ENCODE measurements around the gene DCXR. TPM values are rescaled to one million over a fixed set of nuclear protein-coding genes. Genes with fewer than 3 reads are reported as not detected.
A peak's percentile ranks its signal among the peaks of the same experiment; 100 is the strongest.

The DCXR gene
- total RNA-seq, 1 experiment from 2014 or later, result 111 TPM

DNA sequence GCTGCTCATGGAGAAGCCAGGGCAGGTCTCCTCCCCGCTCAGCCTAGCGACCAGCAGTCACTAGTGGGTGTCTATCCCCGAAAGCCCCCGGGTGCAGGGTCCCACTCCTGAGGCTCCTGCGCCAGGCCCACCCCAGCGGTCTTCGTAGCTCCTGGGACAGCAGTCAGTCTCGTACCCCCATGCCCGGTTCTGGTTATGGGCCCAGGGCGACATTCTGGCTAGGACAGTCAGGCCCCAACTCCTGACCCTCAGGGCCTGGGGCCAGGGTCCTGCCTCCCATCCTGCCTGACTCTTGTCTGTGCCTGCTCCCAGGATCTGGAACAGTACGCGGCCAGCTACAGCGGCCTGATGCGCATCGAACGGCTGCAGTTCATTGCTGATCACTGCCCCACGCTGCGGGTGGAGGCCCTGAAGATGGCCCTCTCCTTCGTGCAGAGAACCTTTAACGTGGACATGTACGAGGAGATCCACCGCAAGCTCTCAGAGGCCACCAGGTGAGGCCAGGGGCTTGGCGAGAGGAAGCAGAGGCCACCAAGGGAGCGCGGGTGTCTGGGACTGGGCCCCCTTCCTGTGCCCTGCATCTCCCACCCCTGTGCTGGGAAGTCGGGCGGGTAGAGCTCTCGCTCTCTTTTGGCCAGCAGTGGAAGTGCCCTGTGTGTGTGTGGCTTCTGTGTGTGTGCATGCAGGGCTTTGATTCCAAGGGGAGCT is 16.2 kb upstream of the DCXR start:
- H3K9me3 Mint-ChIP-seq (ENCODE audit: unreplicated experiment), result no peaks in the 10 kb centered on the region
- H3K4me3 Mint-ChIP-seq (ENCODE audit: unreplicated experiment), result peak overlapping the region; percentile 75
- H3K4me1 Mint-ChIP-seq (ENCODE audit: insufficient read depth, unreplicated experiment), result no peaks in the 10 kb centered on the region
- H3K27me3 Mint-ChIP-seq (ENCODE audit: insufficient read depth, unreplicated experiment), result no peaks in the 10 kb centered on the region
- no peak for DNase-seq (ENCODE audit: unreplicated experiment)
- peaks cover 35% of the 10 kb centered on the region for H3K36me3 Mint-ChIP-seq (ENCODE audit: insufficient read depth, unreplicated experiment)
- ChIA-PET POLR2A (interaction anchor here (0.6 to 2.2 kb wide), 7 partner anchors 10 to 342 kb away, joined by 3 to 9 read pairs (median 4); partner anchors contain the start of genes DCXR and DUS1L), CTCF (interaction anchor here (0.5 to 1.2 kb wide), 3 partner anchors 19 to 151 kb away, joined by 3 read pairs; no protein-coding TSS in a partner anchor)
- H3K27ac Mint-ChIP-seq (ENCODE audit: low read depth, unreplicated experiment), result no peak overlapping the region
- intact Hi-C loops (cut with micrococcal nuclease), result no loop called here
- TF ChIP-seq, protein P1, sequence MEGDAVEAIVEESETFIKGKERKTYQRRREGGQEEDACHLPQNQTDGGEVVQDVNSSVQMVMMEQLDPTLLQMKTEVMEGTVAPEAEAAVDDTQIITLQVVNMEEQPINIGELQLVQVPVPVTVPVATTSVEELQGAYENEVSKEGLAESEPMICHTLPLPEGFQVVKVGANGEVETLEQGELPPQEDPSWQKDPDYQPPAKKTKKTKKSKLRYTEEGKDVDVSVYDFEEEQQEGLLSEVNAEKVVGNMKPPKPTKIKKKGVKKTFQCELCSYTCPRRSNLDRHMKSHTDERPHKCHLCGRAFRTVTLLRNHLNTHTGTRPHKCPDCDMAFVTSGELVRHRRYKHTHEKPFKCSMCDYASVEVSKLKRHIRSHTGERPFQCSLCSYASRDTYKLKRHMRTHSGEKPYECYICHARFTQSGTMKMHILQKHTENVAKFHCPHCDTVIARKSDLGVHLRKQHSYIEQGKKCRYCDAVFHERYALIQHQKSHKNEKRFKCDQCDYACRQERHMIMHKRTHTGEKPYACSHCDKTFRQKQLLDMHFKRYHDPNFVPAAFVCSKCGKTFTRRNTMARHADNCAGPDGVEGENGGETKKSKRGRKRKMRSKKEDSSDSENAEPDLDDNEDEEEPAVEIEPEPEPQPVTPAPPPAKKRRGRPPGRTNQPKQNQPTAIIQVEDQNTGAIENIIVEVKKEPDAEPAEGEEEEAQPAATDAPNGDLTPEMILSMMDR (IDR thresholded peaks at IDR 0.05; ENCODE audit: unreplicated experiment), result no peak
- BruUV-seq (replicated peaks), result no TSS peak

DNA sequence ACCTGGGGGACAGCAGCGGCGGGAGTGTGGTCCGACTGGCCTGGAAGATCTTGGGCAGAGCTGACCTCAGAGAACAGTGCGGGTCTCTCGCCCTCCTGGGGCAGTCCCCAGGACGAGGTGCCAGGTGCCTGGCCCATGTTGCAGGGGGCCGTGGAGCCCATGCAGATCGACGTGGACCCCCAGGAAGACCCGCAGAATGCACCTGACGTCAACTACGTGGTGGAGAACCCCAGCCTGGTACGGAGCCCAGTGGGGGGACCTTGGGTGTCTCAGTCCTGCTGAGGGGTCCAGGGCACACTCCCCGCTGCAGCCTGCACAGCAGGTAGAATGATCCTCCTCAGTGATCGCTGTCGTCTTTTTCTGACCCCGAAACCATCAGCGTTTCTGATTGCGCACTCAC is 15.6 kb upstream of the DCXR start:
- intact Hi-C loops (cut with micrococcal nuclease), result no loop called here
- no peak overlapping the region for H3K27ac Mint-ChIP-seq (ENCODE audit: low read depth, unreplicated experiment)

DNA sequence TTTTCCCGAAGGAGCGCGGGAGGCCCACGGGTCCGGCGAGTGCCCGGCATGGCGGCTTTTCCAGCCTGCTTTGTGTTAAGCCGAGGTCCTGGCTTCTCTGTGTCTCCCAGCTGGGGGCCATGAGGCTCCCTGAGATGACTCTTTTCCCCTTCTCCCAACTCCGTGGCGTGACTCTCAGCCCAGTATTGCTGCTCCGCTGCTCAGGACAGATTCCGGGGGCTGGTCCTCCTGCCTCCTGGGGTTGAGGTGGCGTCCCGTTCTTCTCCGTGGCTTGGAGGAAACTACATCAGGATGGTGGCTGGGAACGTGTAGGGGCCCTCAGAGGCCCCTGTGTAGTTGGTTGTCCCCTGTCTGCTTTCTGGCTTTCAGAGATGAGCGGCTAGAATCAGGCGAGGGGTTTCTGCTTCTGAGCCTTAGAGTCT is 15.2 kb upstream of the DCXR start:
- H3K9me3 Mint-ChIP-seq (ENCODE audit: unreplicated experiment), result no peaks in the 10 kb centered on the region
- ChIA-PET POLR2A (interaction anchor here (0.9 to 1.4 kb wide), 6 partner anchors 11 to 46 kb away, joined by 3 to 14 read pairs (median 5); partner anchors contain the start of genes CENPX, DCXR, DUS1L and FASN), CTCF (interaction anchor here (0.7 kb wide), 1 partner anchor 92 kb away, joined by 3 read pairs; the partner anchor contains the start of gene NOTUM)
- peaks cover 32% of the 10 kb centered on the region for H3K36me3 Mint-ChIP-seq (ENCODE audit: insufficient read depth, unreplicated experiment)
- H3K27ac Mint-ChIP-seq (ENCODE audit: low read depth, unreplicated experiment), result no peak overlapping the region
- intact Hi-C loops (cut with micrococcal nuclease), result no loop called here
- H3K27me3 Mint-ChIP-seq (ENCODE audit: insufficient read depth, unreplicated experiment), result no peaks in the 10 kb centered on the region
- DNase-seq (ENCODE audit: unreplicated experiment), result no peak
- BruUV-seq (replicated peaks), result no TSS peak
- TF ChIP-seq, protein P1 (IDR thresholded peaks at IDR 0.05; ENCODE audit: unreplicated experiment), result no peak
- no peaks in the 10 kb centered on the region for H3K4me1 Mint-ChIP-seq (ENCODE audit: insufficient read depth, unreplicated experiment)
- H3K4me3 Mint-ChIP-seq (ENCODE audit: unreplicated experiment), result peak overlapping the region; percentile 75

More for the DNA sequence above, 15.6 kb upstream of the DCXR start:
- no TSS peak for BruUV-seq (replicated peaks)
- TF ChIP-seq, protein P1 (IDR thresholded peaks at IDR 0.05; ENCODE audit: unreplicated experiment), result no peak
- DNase-seq (ENCODE audit: unreplicated experiment), result no peak
- POLR2A ChIA-PET, result interaction anchor here (0.8 to 2.2 kb wide), 7 partner anchors 12 to 45 kb away, joined by 3 to 14 read pairs (median 4); partner anchors contain the start of genes CENPX, DUS1L, FASN and LRRC45
- Mint-ChIP-seq H3K27me3 (ENCODE audit: insufficient read depth, unreplicated experiment) (no peaks in the 10 kb centered on the region), H3K9me3 (ENCODE audit: unreplicated experiment) (no peaks in the 10 kb centered on the region), H3K4me3 (ENCODE audit: unreplicated experiment) (peak overlapping the region; percentile 75), H3K36me3 (ENCODE audit: insufficient read depth, unreplicated experiment) (peaks cover 33% of the 10 kb centered on the region), H3K4me1 (ENCODE audit: insufficient read depth, unreplicated experiment) (no peaks in the 10 kb centered on the region)
- CTCF ChIA-PET, result no interaction called here
